VCaP (cell line): ENCODE measurements around the gene FCER2.

ENCODE experiments used
- H3K27ac ChIP-seq: fragments of 450-650 bp; 2 replicates; pipeline ENCODE4 v1.5.1; 2017
- CTCF ChIP-seq: fragments of 450-650 bp; conservative IDR thresholded peaks from 2 replicates; pipeline ENCODE4 v1.5.1; 2017; ENCODE audit warnings: mild to moderate bottlenecking, moderate library complexity

FCER2 gene

GRCh38 chr19:7731615-7732014, 29.7 kb upstream of the FCER2 start:
- TF ChIP-seq CTCF: no peak
- no peak overlapping the region for H3K27ac ChIP-seq

DNA sequence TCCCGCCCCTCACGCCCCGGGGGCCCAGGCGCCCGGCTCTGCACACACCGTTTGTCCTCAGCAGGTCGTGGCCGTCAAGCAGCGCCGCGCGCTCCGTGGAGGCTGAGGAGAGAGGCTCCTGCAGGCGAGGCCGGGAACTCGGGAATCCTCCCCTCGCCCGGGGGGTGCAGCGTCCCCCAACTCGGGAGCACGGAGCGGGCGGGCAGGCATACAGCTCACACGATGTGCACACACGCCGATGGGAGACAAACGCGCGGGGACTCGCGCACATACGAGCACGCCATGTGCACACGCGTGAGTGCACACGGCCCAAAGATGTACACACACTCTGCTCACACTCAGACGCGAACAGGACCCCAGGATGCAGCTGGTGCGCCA, 29.3 kb upstream of the FCER2 start:
- H3K27ac ChIP-seq: no peak overlapping the region
- TF ChIP-seq CTCF: no peak

DNA sequence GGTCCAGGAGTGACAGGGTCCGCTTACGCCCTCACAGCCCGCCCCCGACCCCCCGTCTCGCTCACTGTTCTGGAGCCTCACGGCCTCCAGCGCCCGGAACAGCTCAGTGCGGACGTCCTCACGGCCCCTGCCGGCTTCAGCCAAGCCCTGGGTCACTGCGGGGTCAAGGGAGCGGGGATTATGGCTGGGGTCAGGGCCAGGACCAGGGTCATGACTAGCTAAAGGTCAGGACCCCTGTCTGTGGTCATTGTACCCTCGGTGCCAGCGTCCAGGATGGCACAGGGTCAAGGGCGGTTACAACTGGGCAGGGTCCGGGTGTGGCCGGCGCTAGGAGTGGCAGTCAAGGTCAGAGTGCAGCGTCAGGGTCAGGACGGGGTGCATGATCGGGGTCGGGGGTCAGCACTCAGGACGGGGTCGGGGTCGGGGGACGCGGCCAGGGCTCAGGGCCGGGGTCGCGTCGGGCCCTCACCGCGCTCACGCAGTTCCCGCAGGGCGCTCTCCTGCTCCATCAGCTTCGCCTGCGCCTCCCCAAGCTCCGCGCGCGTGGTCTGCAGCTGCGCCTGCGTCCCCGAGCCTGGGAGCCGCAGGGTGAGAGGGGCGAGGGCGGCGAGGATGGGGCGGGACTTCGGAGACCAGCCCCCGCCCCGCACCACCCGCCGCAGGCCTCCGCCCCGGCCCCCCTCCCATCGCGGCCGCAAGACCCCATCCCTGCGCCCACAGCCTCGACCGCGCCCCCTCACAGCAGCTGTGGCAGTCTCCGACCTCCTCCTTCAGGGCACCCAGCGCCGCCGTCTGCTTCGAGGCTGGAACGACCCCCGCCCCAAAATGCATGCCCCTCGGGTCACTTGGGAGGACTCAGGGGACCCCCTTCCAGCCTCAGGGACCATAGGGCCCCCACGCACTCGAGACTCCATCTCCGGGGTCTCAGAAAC, 28.6 kb upstream of the FCER2 start:
- H3K27ac ChIP-seq: no peak overlapping the region
- no peak for TF ChIP-seq CTCF

- no peak for TF ChIP-seq CTCF
Measured at GRCh38 chr19:7729831-7730285, 27.9 kb upstream of the FCER2 start.

GRCh38 chr19:7729211-7729610, 27.3 kb upstream of the FCER2 start:
- TF ChIP-seq CTCF: no peak
- H3K27ac ChIP-seq: no peak overlapping the region

More at GRCh38 chr19:7729831-7730285, 27.9 kb upstream of the FCER2 start:
- H3K27ac ChIP-seq: no peak overlapping the region

- no peak for TF ChIP-seq CTCF
- H3K27ac ChIP-seq: no peak overlapping the region
Measured at GRCh38 chr19:7725791-7726190, 23.9 kb upstream of the FCER2 start.

- no peak for TF ChIP-seq CTCF
- no peak overlapping the region for H3K27ac ChIP-seq
Measured at GRCh38 chr19:7722231-7722651, 20.3 kb upstream of the FCER2 start.
